GM11168 (cell line): Measurements from ENCODE around the gene PODNL1.
"Not testable (repeated sequence)": the region's sequence is repeated elsewhere in the genome, so short reads cannot be mapped to it uniquely, and the experiment has no call there.

Experiments
- in situ Hi-C: fragments of 300-500 bp; cut with MboI; formaldehyde crosslinking; loops from one replicate; pipeline ENCODE4 v1.12.0; 2022; ENCODE audit warnings: low sequenced_read_pairs; ENCODE audit not compliant: unreplicated experiment

The PODNL1 gene

DNA sequence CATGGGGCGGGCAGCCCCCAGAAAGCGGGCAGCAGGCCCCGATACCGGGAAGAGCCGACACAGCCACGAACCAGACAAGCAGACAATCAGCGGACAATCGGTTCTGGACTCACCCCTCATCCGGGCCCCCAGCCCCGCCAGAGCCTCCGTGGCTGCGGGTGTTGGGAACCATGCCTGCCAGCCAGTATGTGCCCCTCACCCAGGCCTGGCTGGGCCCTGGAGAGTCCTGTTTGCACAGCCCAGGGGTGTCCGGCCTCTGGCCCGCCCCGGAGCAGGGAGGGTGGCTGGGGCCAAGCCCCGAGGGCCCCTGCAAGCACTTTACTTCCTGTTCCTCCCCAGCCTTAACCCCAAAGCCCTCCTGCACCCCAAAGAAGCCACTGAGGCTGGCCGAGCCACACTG is 7.8 kb downstream of the PODNL1 start:
- in situ Hi-C loops: no loop called here

DNA sequence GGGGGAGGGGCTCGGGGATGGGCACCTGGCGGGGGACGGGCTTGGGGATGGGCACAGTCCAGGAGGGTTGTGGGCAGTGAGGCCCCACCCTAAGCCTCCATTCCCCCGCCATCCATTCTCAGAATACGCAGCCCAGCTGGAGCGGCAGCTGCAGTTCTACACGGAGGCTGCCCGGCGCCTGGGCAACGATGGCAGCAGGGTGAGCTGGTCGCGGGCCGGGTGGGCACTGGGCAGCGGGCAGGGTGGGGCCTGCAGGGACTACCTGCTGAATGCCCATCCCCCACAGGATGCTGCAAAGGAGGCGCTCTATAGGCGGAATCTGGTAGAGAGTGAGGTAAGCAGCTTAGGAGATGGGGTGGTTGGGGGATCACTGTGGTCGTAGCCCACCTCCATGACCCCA is 8.3 kb downstream of the PODNL1 start:
- in situ Hi-C loops: no loop called here

DNA sequence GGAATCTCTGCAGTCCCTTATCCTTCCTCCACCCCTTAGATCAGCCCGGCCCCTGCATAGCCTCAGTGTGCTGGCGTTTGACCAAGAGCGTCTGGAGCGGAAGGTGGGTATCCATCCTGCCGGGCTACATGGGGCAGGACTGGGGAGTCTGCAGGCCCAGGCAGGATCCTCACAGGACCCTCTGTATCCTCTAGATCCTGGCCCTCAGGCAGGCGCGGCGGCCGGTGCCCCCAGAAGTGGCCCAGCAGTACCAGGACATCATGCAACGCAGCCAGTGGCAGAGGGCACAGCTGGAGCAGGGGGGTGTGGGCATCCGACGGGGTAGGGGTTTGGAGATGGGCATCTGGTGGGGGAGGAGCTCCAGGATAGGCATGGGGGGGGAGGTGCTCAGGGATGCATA is 8.9 kb downstream of the PODNL1 start:
- in situ Hi-C loops: no loop called here

DNA sequence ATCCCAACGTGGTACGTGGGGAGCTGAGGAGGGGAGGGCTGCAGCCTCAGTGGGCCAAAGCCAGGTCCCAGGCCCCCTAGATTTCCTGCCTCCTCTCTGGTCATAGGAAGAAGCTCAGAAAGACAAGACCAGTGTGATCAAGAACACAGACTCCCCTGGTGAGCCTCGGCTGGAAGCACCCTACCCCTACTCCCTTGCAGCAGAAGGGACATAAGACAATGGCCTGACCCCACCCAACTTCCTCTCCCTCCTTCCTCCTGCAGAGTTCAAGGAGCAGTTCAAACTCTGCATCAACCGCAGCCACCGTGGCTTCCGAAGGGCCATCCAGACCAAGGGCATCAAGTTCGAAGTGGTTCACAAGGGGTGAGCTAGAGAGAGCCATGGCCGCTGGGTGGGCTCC is 11.5 kb downstream of the PODNL1 start:
- in situ Hi-C loops: no loop called here

DNA sequence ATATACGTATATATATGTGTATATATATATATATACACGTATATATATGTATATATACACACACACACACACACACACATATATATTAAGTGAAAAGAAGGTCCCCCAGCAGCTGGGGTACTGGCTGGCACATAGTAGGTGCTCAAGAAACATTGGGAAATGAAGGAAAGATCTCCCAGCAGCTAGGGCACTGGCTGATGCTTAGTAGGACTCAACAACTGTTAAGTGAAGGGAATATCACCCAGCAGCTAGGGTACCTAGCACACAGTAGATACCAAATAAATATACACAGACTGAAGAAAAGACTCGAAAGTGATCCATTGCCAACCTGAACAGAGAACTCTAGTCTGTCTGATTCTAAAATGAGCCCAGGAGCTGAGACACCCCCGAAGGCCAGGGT is 12.2 kb downstream of the PODNL1 start:
- in situ Hi-C loops: no loop called here

DNA sequence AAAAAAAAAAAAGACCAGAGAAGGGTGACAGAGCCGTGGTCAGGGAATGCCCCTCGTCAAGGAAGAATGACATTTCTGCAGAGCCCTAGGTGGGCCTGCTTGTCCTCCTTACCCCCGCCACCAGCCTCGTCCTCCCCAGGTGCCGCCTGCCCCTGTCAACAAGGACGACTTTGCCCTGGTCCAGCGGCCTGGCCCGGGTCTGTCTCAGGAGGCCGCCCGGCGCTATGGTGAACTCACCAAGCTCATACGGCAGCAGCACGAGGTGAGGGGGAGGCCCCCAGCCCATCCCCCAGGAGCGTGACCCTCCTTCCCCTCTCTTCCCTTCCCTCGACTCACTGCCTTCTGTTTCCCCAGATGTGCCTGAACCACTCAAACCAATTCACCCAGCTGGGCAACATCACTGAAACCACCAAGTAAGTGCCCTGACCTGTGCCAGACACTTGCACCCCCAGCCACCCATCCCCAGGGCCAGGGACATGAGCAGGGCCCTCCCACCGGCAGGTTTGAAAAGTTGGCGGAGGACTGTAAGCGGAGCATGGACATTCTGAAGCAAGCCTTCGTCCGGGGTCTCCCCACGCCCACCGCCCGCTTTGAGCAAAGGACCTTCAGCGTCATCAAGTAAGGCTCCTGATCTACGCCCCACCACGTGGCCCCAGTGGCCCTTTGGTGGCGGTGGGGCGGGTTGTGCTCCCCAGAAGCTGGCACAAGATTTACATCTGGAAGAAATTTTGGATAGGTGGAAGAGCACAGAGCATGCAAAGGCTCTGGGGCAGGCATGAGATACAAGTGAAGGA is 14.8 kb downstream of the PODNL1 start:
- in situ Hi-C loops: no loop called here

DNA sequence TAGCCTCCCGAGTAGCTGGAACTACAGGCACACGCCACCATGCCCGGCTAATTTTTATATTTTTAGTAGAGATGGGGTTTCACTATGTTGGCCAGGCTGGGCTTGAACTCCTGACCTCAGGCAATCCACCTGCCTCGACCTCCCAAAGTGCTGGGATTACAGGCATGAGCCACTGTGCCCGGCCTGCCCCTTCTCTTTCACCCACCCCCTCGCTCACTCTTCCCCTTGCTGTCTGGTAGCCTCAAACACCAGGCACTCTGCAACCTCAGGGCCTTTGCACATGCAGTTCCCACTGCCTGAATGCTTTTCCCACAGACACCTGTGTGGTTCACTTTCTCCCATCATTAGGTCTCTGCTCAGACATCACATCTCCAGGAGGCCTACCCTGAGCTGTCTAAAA is 16.1 kb downstream of the PODNL1 start:
- in situ Hi-C loops: not testable (repeated sequence)

DNA sequence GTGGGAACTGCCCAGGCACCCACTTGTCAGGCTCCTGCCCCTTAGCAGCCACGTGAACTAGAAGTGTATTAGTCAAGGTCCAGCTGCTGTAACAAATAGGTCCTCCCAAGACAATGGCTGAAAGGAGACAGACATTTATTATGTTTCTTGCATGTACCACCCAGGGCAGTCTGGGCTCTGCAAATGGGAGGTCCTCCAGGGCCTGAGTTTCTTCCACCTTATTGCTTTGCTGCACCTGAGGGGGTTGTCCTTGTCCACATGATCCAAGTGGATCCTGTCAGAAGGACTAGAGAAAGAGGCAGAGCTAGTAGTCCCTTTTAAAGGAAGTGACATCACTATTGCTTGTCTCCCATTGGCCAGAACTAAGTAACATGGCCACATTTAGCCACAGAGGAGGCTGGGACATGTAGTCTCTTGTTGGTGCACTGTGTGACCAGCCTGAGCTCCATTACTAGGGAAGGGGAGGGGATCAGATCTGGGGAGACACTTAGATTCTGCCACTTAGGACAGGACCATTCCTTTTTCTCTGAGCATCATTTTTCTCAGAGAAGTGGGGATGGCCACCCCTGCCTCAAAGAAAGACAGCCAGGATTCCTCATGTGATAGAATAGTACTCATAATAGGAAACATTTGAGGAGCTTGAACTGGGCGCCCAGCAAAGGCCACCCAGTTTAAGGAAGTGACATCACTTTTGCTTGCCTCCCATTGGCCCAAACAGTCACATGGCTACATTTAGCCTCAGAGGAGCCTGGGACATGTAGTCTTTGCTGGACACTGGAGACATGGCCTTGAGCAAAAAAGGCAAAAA is 17.1 kb downstream of the PODNL1 start:
- in situ Hi-C loops: no loop called here

DNA sequence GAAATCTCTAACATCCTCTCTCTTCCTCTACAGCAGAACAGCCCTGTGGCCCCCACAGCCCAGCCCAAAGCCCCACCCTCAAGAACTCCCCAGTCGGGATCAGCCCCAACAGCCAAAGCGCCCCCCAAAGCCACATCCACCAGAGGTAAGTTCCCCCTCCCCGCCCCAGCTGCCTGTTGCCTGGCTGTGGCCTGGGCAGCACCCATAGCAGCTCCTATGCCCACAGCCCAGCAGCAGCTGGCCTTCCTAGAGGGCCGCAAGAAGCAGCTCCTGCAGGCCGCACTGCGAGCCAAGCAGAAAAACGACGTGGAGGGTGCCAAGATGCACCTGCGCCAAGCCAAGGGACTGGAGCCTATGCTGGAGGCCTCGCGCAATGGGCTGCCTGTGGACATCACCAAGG is 17.7 kb downstream of the PODNL1 start:
- in situ Hi-C loops: no loop called here

DNA sequence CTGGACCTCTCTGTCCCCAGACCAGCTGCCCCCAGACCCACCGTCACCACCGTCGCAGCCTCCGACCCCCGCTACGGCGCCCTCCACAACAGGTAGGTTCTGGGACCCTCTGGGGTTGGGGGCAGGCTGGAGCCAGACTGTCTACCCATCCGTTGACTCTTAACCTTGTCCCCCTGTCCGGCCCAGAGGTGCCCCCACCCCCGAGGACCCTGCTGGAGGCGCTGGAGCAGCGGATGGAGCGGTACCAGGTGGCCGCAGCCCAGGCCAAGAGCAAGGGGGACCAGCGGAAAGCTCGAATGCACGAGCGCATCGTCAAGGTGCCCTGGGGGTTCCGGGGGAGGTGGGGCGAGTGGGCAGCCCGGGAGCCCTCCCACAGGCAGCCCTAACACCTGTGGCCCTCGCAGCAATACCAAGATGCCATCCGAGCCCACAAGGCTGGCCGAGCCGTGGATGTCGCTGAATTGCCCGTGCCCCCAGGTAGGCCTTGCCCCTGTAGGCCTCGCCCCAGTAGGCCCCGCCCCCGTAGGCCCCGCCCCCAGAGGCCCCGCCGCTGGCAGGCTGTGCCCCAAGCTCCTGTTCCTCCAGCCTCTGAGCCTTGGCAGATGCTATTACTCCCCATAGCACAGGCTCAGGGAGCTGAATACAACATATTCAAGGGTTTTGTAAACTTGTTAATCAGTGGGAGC is 19.3 kb downstream of the PODNL1 start:
- in situ Hi-C loops: no loop called here

DNA sequence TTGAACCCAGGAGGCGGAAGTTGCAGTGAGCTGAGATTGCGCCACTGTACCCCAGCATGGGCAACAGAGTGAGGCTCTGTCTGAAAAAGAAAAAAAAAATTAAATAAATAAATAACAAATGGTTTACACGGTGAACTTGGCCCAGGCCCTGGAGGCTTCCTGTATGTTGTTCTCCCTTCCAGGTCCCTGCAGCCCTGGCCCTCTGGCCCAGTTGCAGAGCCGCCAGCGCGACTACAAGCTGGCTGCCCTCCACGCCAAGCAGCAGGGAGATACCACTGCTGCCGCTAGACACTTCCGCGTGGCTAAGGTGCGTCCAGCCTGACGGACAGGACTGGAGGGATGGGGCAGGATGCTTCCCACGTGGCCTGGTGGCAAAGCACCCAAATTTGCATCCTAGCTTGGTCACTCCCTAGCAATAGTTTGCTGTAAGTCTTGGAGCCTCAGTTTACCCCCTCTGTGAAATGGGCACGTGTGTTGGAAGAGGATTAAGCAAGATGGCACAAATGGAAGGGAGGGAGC is 20.3 kb downstream of the PODNL1 start:
- in situ Hi-C loops: no loop called here

DNA sequence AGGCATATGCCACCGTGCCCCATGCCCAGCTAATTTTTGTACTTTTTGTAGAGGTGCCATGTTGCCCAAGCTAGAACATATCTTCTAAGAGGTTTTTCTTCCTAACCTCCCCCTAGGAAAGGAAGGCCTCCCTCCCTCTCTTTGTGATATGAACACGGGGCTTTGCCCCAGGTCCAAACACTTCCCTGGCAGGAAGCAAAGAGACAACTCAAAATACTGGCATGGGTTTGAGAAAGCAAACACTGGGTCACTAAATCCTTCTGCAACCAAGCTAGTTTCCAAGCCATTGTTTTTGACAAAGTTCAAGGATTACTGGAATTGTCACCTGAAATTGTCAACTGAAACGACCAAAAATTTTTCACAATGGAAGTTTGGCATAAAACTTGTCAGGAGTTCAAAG is 23.4 kb downstream of the PODNL1 start:
- in situ Hi-C loops: no loop called here

DNA sequence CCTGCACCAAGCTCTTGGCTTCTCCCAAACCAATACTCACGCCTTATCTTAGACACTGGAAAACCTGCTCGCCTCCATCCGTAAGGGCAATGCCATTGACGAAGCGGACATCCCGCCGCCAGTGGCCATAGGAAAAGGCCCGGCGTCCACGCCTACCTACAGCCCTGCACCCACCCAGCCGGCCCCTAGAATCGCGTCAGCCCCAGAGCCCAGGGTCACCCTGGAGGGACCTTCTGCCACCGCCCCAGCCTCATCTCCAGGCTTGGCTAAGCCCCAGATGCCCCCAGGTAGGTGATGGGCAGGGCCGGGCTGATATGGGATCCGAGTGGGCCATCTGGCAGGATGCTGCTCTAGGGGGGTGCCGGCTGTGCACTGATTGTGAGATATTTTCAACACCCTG is 24.9 kb downstream of the PODNL1 start:
- in situ Hi-C loops: no loop called here

DNA sequence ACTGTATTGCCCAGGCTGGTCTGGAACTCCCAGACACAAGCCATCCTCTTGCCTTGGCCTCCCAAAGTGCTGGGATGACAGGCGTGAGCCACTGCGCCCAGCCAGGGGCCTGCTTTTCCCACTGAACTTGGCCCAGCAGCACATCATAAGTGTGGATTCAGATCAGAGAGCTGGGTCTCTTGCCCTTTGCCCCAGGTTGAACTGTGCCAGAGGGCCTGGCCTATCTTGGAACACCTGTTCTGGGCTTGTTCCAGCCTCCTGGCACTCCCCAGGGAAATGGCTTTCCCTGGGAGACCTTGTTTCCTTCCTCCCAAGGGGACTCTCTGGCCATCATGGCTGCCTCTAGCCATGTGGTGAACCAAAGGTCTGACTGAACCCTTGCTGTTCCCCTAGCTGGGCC is 28.8 kb downstream of the PODNL1 start:
- in situ Hi-C loops: no loop called here

DNA sequence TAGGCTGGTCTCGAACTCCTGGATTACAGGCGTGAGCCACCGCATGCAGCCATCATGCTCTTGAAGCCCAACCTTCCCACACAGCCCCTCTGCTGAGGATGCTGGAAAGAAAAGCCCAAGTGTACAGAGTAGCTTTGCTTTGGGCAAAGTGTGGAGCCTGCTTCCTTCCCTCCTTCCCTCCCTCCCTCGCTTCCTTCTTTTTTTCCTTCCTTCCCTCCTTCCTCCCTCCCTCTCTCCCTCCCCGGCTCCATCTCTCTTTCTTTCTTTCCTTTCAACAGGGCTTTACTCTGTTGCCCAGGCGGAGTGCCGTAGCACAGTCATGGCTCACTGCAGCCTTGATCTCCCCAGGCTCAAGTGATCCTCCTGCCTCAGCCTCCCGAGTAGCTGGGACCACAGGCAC is 29.5 kb downstream of the PODNL1 start:
- in situ Hi-C loops: no loop called here

DNA sequence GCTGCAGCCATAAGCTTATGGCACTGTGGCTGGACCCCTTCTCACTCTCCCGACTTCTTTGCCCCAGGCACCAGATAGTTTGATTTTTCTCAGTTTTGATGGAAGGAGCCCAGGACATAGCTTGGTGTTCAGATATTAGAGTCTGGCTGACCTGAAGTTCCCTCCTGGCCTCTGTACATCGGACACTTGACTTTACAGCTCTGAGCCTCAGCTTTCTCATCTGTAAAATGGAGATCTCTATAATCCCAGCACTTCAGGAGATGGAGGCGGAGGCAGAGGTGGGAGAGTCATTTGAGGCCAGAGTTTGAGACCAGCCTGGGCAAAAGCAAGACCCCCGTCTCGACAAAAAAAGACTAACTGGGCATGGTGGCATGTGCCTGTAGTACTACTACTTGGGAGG is 31.3 kb downstream of the PODNL1 start:
- in situ Hi-C loops: no loop called here

DNA sequence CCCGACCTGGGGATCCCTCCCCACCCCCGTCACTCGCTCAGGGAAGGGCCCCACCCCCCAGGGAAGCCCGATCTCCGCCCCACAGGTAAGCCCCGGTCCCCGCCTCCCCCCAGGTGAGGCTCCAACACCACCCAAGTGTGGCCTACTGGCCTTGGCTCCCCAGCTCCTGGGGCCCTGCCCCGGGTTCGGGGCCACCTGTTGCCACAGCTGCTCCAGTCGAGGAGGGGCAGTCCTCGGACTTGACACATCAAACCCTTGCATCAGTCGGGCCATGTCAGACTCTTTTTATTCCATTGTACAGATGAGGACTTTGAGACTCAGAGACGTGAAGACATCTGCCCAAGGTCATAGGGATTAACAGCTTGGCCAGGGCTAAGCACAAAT is 31.7 kb downstream of the PODNL1 start:
- in situ Hi-C loops: no loop called here

DNA sequence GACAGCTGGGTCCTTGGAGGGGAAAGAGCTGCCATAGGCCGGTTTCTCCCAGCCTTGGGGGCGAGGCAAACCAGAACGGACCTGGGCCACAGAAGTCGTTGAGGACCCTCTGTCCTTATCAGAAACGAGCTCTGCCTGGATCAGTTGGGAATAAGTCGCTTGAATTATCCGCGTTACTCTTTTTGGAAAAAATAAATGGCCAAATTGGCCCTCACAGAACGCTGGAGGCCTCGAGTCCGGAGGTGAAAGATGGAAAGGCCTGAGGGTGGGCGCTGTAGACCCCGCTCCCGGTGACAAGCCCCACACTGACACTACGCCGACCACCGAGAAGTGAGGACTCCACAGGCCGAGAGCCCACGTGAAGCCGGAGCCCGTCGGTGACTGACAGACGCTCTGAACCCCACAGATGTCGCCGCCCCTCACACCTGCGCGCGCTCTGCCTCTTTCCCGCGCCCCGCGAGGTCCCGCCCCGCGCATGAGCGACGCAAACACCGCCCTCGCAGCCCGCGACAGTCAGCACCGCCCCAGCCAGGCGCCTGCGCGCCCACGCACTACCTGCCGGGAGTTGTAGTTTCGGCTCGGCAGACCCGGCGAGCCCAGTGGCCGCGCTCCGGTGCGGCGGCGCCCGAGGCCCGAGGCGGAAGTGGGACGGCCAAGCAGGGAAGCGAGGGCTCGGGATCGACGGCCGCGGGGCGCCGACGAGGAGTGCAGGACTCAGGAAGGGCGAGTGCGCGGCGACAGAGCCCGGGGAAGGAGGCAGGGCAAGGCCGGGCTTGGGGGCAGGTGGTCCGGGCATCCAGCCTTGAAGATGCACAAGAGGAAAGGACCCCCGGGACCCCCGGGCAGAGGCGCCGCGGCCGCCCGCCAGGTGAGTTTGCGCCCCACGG is 32.3 kb downstream of the PODNL1 start, which contains the start of the genes BRME1 and CC2D1A:
BRME1 (minus strand) TSS at position 484 of the 887 bp plus-strand sequence. CDS start 1,225 bp downstream, outside the sequence.
CC2D1A (plus strand) TSS at position 568 of the 887 bp plus-strand sequence; CDS start at position 809, 241 bp downstream.
- in situ Hi-C loops: no loop called here

DNA sequence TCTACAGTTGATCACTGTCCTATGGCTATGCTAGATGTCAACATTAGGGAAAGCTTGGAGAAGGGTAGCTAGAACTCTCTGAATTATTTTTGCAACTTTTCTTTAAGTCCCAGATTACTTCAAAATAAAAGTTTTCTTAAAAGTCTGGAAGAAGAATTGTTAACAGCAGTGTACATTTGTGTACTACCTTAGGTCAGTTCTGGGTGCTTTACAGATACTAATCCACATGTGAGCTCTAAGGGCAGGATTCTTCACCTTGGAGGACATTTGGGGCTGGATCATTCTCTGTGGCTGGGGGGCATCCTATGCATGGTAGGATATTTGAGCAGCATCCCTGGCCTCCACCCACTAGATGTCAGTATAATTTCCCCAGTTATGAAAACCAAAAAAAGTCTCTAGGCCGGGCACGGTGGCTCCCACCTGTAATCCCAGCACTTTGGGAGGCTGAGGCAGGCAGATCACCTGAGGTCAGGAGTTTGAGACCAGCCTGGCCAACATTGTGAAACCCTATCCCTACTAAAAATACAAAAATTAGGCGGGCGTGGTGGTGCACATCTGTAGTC is 35.1 kb downstream of the PODNL1 start:
- in situ Hi-C loops: no loop called here
